Body of pancreas (tissue), 4 donors: ENCODE measurements around the gene ZNF470.

Experiments
- POLR2A ChIP-seq, 3 donors: fragments of 450-650 bp; IDR thresholded peaks; one replicate each; pipeline ENCODE4 v1.6.1; 2016; ENCODE audit warnings: antibody characterized with exemption in 3 of 3, mild to moderate bottlenecking in 2 of 3
- TF ChIP-seq, protein P1 (sequence below), 7 experiments: fragments of 450-650 bp in 4 of 7; fragments of 200-600 bp in 3 of 7; sonication (generic) in 3 of 7; IDR thresholded peaks; one replicate each; pipeline ENCODE4 v1.5.1; 2016 to 2019; ENCODE audit warnings: antibody characterized with exemption in 7 of 7

DNA sequence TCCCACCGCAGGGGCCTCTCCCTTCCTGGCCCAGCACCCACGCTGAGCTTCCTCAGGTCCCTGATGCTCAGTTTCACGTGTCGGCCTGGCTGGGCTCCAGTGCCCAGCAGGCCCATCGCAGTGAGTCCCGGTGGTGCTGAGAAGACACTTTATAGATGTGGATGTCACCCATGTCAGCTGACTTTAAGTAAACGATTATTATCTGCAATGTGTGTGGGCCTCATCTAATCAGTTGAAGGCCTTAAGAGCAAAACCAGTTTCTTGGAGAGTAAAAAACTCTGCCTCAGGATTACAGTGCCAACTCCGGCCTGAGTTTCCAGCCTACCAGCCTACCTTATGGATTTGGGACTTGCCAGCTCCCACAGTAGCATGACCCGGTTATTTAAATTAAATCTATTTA is 58.4 kb downstream of the ZNF470 start:
- TF ChIP-seq, protein P1, sequence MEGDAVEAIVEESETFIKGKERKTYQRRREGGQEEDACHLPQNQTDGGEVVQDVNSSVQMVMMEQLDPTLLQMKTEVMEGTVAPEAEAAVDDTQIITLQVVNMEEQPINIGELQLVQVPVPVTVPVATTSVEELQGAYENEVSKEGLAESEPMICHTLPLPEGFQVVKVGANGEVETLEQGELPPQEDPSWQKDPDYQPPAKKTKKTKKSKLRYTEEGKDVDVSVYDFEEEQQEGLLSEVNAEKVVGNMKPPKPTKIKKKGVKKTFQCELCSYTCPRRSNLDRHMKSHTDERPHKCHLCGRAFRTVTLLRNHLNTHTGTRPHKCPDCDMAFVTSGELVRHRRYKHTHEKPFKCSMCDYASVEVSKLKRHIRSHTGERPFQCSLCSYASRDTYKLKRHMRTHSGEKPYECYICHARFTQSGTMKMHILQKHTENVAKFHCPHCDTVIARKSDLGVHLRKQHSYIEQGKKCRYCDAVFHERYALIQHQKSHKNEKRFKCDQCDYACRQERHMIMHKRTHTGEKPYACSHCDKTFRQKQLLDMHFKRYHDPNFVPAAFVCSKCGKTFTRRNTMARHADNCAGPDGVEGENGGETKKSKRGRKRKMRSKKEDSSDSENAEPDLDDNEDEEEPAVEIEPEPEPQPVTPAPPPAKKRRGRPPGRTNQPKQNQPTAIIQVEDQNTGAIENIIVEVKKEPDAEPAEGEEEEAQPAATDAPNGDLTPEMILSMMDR (IDR thresholded peaks at IDR 0.05) = no peak
- TF ChIP-seq POLR2A (IDR thresholded peaks at IDR 0.05) = no peak
